CD4-positive, alpha-beta T cell treated with Interleukin-6 at 100 ng/mL for 8 hours (primary cell): ENCODE results near the gene MAP3K5.
"Not testable (repeated sequence)": the region's sequence is repeated elsewhere in the genome, so short reads cannot be mapped to it uniquely, and the experiment has no call there.

Experiments
- DNase-seq: peaks from one replicate; pipeline ENCODE4 v3.0.0-alpha.2; 2020; ENCODE audit warnings: mixed read lengths, low spot score

MAP3K5 gene

DNA sequence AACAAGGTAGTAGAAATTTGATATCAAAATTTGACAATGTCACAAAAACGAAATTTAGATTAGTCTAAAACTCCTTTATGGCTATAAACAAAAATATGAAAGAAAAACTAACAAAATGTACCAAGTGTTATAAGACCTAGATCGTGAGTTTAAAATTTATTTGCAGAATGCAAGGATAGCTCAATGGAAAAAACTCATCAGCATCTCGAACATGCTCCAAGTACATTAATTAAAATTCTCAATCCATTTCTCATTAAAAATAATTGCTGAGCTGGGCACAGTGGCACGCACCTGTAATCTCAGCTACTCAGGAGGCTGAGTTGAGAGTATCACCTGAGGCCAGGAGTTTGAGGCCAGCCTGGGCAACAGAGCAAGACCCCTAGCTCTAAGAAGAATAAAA is 70.8 kb downstream of the MAP3K5 start:
- no peak for DNase-seq

DNA sequence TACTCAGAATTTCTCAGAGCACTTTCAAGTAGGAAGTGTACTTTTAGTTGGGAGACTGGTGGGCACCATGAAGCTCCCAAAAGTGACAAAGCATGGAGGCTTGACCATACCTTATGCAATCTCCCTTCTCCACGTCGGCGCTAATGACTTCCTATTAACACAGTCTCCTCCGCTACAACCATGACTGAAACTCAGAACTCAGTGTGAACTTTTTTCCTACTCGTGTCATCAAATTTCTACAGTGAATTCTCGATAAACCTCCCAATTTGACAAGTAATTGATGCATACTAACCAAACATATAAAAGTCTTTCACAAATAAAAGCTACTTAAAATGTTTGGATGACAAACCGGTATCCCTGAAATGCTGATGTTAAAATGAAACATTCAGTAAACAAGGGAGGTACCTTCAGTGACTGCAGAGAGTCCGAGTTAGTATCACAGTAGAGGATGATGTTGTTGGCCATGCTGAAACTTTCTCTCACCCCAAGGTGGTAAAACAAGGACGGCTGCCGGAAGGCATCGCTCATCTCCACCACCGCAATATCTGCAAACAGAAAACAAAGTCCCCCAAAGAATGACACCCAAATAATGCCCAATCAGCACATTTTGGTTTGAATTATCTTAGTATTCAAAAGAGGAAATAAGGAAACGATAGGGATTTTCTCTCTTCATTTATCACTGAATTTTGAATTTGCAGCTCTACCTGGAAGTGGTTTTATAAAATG is 72.1 kb downstream of the MAP3K5 start:
- DNase-seq = no peak

DNA sequence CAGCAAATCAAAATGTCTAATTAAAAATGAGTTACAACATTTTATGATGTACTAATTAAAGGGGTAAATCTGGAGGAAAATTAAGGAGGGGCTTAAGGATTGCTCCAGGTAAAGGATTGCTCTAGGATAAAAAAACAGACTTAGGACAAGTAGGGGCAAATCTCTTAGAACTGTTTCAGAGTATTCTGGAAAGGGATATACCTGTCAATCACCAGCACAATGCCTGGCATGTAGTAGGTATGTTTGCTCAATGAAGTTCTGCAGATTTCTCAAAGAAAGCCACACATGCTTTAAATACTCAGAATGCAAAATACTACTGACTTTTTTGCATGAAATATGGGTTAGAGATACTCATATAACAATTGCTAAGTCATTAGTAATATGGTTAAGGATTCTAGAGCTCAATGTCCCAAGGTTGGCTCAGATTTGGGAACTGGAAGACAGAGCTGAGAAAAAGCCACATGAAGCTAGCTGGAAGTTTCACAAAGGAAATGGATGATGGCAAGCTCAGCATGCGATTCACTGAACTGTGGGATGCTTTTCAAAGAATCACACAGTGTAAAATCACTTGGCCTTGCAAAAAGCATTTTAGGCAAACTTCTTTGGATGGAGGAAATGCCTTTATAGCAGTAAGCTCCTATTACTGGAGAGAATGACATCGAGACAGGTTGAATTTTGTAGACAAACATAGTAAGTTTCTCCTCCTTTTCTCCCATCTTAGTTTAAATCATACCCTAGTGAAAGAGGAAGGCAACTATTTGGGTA is 72.8 kb downstream of the MAP3K5 start:
- DNase-seq = no peak

DNA sequence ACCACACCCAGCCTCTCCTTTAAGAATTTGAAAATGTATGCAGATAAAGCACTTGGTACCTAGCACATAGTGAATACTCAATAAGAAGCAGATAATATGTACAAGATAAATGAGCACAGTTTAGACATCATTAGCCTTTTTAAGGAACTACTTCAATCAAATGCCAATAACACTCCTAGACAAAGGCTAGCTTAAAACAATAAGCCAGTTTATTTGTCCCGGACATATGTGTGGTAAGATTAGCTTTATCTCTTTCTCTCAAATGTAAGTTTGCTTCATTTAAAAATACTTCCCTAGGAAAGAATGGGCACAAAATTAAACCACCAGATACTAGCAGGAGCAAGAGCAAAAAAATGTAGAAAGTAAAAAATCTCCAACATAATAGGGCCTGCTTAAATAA is 73.8 kb downstream of the MAP3K5 start:
- no peak for DNase-seq

DNA sequence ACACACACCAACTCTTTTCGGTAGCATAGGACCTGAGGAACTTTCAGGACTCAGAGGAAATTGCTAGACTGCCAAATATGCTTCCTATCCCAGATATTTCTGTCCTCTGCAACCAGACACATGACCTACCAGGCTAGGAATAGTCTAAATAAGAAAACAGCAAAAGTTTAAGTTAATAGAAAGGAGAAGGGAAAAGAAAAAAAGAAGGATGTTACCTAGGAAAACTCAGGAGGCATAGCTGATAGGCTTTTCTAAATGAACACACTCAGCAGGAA is 74.6 kb downstream of the MAP3K5 start:
- DNase-seq = no peak

DNA sequence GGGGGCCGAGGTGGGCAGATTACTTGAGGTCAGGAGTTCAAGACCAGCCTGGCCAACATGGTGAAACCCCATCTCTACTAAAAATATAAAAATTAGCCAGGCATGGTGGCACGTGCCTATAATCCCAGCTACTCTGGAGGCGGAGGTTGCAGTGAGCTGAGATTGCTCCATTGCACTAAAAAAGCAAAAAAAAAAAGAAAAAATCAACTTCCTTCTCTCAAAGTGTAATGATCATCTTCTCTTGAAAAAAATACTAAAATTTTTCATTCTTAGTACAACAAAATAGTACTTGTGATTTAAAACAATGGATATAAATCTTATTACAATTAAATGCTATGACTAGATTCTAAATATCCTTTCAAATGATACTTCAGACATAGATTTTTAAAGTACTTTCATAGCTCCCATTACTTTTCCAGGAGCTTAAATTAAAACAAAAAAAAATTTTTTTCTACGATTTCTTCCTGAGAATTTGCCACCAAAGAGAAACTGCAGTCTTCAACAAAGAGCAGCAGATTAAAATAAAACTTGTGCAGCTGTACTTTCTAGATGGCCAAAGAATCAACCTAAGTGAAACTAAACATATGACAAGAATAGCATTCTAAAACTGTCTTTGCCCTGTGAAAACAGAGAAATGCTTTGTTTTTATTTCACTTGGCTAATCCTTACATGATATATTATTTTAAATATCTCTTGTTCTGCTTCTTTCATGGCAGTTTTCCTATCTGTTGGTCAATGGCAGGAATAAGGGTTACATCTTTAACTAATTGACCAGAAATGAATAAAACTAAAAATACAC is 75.2 kb downstream of the MAP3K5 start:
- DNase-seq = no peak

DNA sequence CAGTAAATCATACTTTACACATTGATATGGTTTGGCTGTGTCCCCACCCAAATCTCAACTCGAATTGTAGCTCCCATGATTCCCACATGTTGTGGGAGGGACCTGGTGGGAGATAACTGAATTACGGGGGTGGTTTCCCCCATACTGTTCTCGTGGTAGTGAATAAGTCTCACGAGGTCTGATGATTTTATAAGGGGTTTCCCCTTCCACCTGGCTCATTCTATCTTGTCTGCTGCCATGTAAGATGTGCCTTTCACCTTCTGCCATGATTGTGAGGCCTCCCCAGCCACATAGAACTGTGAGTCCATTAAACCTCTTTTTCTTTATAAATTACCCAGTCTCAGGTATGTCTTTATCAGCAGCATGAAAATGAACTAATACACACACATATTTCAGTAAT is 79.6 kb downstream of the MAP3K5 start:
- not testable (repeated sequence) for DNase-seq

DNA sequence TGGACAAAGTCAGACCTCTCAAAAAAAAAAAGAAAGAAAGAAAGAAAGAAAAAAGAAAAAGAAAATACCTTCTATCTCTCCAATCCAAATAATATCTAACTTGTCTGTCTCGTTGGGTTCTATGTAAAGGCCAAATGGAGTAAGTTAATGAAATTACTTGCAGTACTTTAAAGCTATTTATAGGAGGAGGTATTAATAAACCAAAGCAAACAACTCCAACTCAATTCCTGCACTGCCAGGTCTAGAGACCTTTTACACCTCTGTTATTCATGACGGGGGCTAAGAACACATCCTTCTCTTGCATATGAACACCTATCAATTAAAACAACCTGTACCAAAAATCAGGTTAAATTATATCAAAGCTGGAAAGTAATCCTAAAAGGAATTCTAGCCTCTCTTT is 80.6 kb downstream of the MAP3K5 start:
- no peak for DNase-seq

DNA sequence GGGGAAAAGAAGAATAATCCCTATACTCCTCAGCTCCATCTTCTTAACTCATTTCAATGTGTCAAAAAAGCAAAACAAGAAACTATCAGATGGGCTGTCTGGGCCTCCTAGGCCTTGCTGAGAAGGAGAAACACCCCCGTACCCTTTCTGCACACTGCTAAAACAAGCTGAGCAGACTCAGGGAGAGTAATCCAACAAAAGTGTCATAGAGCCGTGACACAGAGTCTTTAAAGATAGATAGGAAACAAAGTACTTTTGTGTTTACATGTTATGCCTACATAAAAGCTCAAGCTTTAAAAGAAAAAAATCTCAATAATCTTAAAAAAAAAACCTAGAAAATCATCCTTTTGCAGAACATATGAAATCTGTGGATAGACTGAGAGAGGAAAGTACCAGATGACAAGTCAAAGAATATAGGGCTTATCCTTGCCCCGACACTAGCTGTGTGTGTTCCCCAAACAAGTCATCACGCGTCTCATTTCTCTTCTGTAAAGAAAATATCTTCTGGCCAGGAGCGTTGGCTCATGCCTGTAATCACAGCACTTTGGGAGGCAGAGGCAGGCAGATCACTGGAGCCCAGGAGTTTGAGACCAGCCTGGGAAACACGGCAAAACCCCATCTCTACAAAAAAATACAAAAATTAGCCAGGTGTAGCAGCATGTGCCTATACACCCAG is 81.3 kb downstream of the MAP3K5 start:
- no peak for DNase-seq

DNA sequence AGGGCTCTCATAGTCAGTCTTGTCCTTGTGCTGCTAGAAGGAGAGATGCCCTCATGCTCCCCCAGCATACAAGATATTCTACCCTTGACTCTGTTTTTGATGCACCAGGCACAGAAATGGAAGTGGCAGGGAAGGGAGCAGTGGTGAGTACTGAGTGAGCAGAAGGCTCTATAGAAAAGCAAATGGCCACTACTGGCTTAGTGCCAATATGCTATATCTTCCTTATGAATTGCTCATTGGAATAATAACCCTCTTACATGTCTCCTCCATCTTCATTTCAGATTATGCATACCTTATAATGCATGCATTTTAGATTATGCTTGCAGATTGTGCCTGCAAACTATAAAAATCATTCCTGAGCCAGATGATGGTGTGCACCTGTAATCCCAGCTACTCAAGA is 82.8 kb downstream of the MAP3K5 start:
- no peak for DNase-seq

DNA sequence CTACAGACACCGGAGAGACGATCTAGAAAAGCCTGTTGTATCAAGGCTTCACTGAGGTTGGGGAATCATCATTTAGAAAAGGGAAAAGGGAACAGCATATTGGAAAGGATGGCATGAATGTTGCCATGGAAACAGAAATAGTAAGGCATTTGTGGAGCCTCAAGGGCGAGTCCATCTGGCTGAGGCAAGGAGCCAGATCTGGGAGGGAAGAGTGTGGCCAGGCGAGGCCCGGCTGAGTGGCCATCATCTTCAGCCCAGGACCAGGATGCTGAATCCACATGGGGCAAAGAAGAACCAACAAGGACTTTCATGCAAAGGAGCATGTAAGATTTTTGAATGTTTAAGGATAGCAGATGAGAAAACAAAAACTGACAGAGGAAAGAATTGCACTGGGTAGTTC is 85.8 kb downstream of the MAP3K5 start:
- no peak for DNase-seq

DNA sequence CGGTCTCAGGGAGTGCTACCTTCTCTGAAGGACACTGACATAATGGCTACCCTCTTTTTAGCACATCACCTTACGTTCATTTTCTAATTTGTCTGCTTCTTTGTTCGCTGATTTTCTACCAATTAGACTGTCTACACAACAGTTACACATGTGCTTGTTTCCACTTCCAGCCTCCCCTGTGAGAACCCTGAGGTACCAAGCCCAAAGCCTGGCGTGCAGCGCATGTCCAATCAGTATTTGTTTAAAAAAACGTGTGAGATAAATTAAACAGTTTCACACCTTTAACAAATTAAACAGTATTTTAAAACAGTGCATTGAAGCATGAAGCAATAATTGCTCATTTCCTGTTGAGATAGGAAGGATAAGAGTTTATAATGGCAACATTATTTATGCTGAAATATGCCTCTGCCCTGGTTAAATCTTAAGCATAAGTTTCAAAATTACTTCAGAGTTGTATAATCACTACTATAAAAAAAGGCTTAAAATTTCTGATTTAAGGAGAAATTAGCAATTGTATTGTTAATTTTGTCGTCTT is 88.9 kb downstream of the MAP3K5 start:
- DNase-seq = no peak

DNA sequence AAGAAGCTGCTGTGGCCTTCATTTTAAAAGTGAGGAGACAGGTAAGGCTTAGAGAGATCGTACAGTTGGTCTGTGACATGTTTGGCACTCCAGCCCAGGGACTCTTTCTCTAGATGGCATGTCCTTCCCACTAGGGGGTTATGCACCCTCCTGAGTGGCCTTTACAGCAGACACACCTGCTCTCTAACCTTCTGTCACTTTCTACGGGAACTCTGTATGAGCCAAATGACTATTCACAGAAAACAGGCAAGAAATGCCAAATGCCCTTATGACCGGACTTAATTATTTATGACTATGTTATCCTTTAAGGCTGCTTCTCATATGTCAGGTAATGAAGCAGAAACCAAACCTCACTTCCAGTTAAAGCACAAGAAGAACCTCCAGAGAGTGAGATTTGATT is 91.2 kb downstream of the MAP3K5 start:
- DNase-seq = no peak

DNA sequence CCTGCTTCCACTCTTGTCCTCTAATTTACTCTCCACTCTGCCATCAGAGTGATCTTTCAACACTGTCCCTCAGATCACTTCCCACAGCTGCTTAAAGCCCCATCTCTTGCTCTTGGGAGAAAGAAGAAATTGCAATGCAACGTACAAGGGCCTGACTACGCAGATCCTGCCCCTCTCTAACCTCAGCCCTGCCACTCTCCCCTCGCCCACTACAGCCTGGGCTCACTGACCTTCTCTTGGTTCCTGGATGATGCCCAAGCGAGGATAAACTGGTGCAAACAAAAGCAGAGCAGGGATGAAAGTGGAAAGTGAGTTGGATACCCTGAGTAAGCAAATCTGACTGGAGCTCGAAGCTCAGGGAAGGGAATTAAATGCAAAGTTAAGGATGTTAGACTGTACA is 92.9 kb downstream of the MAP3K5 start:
- no peak for DNase-seq

DNA sequence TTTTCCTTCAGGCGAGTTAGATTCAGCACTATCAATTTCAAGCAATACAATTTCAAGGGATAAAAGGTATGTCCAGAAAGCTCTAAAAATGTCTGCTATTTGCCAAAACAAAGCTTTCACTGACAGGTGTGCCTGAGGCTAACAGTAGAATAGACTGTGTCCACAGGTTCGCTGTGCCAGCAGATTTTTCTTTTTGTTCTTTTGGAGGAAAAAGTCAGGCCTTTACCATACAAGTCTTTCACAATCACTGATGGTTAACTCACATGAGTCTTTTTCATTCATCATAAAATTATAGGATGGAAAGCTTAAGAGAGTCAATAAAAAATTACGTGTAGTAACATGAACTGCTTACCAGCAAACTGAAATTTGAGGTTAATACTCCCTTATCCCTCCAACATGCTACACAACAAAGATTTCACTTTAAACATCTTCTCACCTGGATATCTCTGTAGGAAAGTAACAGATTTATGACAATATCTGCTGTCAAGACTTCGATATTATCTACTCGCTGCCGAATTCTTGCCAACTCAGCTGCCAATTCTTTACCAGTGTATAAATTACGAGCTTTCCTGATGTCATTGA is 95.4 kb downstream of the MAP3K5 start:
- no peak for DNase-seq

DNA sequence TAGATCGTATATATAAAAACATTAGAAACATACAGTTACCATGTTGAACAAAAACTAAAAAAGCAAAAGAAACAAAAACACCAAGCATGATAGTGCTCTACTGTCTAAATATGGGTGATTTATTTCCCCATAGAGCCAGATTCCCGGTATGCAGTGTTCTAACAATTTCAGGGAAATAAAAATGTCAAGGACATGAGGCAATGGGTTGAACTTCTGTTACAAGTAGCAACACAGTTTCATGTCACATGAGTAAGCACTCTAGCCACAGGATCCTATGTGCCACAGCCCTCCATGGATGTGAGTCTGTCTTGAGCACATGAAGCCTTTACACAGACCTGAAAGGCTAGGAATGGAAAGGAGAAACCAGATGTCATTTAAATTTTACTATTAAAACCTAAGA is 96.0 kb downstream of the MAP3K5 start:
- no peak for DNase-seq

DNA sequence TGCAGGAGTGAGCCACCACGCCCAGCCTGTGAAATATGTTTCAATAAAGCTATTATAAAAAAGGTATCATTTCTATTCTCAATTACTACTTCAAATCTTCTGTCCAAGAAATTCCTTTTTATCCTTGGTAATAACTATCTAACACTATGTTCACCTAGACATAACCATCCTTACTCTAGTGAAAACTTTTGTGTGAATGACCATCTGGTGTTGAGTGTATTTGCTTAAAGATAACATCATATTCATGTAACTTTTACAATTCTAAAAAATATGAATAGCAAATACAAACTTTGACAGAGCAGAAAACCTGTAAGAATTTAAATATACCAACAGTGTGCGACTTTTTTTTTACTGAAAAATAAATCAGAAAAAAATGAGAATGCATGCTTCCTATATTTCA is 96.9 kb downstream of the MAP3K5 start:
- no peak for DNase-seq

DNA sequence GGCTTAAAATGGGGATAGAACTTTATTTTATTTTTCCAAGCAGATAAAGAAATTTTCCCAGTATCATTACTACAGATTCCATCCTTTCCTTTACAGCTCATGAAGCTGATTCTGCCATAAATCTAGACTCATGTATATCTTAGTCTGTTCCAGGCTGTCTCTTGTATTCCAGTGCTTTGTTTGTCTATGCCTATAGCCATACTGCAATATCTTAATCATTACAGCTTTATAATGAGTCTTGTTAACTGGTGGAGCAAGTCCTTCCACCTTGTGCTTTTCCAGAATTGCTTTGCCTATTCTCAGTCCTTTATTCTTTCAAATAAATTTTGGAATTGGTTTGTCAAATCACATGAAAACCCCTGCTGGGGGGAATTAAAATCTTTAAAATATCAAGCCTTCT is 99.2 kb downstream of the MAP3K5 start:
- DNase-seq = no peak

DNA sequence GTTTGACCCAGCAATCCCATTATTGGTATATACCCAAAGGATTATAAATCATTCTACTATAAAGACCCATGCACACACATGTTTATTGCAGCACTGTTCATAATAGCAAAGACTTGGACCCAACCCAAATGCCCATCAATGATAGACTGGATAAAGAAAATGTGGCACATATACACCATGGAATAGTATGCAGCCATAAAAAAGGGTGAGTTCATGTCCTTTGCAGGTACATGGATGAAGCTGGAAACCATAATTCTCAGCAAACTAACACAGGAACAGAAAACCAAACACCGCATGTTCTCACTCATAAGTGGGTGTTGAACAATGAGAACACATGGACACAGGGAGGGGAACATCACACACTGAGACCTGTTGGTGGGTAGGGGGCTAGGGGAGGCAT is 104.4 kb downstream of the MAP3K5 start:
- DNase-seq = not testable (repeated sequence)

DNA sequence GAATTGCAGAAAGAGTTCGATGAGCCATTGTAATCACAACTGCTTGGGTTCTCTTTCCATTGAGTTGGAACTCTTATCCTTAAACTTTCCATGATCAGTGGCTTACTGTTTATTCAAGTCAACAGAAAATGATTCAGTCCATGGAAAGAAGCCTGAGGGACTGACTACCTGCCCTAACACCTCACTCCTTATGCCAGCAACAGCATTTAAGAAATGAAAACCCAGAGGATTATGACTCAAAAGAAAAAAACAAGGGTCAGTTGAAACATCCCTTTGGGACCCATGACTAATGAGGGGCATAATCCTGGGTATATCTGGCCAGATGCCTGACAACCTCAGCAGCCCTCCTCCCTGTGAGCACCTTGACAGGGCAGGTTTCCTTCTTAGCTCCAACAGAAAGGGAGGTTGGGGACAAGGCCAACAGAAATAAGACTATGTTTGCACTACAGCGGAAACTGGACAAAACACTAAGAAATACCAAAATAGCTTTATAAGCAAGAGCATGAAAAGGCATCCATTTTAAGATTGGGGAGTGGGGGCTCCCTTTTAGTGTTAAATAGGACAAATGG is 106.7 kb downstream of the MAP3K5 start:
- DNase-seq = no peak

DNA sequence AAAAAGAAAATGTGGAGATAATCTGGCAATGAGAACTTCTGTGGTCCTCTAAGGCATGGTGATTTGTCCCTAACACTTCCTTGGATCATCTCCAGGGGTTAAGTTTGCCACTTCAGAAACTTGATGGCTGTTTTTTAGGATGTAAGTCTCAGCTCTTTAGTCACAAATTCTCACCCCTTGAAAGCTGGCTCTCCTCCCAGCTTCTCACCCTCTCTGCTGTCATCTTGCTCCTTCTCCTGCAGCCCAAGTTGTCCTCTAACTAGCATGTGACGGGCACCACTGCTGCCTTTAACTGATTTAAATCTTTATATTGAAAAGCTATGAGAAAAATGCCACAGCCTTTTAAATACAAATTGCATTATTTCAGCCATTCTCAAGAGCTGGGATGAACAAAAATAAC is 107.8 kb downstream of the MAP3K5 start:
- DNase-seq = no peak
